Keratinocyte (primary cell): Measurements from ENCODE around the gene RNF115. TPM values are rescaled to one million over a fixed set of nuclear protein-coding genes. Genes with fewer than 3 reads are reported as not detected.

Experiments
- DNase-seq: peaks from one replicate; pipeline ENCODE4 v3.0.0-alpha.2; 2011; ENCODE audit warnings: low read depth, missing footprints, low spot score
- FAIRE-seq: peaks from 2 replicates; lab custom pipeline; 2011; peaks lifted over from hg19 to GRCh38; lab: Jason Lieb, UNC
- H2AFZ ChIP-seq: 2 replicates; pipeline ENCODE4 v1.6.0; 2012; ENCODE audit warnings: low read length, control low read depth, inconsistent platforms; ENCODE audit not compliant: control insufficient read depth
- H3K27ac ChIP-seq: 2 replicates; pipeline ENCODE4 v1.5.1; 2011; ENCODE audit warnings: low read length; ENCODE audit not compliant: control insufficient read depth, insufficient read depth
- H3K27me3 ChIP-seq: 3 replicates; pipeline ENCODE4 v1.6.0; 2011; ENCODE audit warnings: low read length; ENCODE audit not compliant: control insufficient read depth, insufficient read depth; ENCODE audit errors: extremely low read depth
- H3K36me3 ChIP-seq, 2 experiments: 2 replicates in 1 of 2; 3 replicates in 1 of 2; pipeline ENCODE4 v1.5.1; 2011; ENCODE audit warnings: low read length in 2 of 2, mild to moderate bottlenecking in 1 of 2; ENCODE audit not compliant: control insufficient read depth in 2 of 2, insufficient read depth in 2 of 2; ENCODE audit errors: extremely low read depth in 1 of 2
- H3K4me1 ChIP-seq: 3 replicates; pipeline ENCODE4 v1.5.1; 2011; ENCODE audit warnings: low read length; ENCODE audit not compliant: control insufficient read depth, insufficient read depth; ENCODE audit errors: extremely low read depth
- H3K4me2 ChIP-seq: 3 replicates; pipeline ENCODE4 v1.6.0; 2011; ENCODE audit warnings: low read depth, low read length; ENCODE audit not compliant: control insufficient read depth, insufficient read depth; ENCODE audit errors: extremely low read depth
- H3K4me3 ChIP-seq, 3 experiments: fragments of 200-600 bp in 1 of 3; sonication (generic) in 1 of 3; 2 replicates in 2 of 3; 3 replicates in 1 of 3; pipeline ENCODE4 v1.5.1; 2011 to 2016; ENCODE audit warnings: low read length in 3 of 3, mild to moderate bottlenecking in 3 of 3, control low read depth in 2 of 3, inconsistent platforms in 1 of 3, low read depth in 1 of 3, mixed read lengths in 1 of 3, mixed run types in 1 of 3, moderate library complexity in 1 of 3; ENCODE audit not compliant: control insufficient read depth in 2 of 3, insufficient read depth in 2 of 3; ENCODE audit errors: extremely low read depth in 1 of 3
- H3K79me2 ChIP-seq: 2 replicates; pipeline ENCODE4 v1.6.0; 2012; ENCODE audit warnings: low read length; ENCODE audit not compliant: control insufficient read depth, insufficient read depth
- H3K9ac ChIP-seq: 3 replicates; pipeline ENCODE4 v1.6.0; 2011; ENCODE audit warnings: low read length; ENCODE audit not compliant: control insufficient read depth, insufficient read depth; ENCODE audit errors: extremely low read depth
- H3K9me1 ChIP-seq: 3 replicates; pipeline ENCODE4 v1.6.0; 2011; ENCODE audit warnings: low read length; ENCODE audit not compliant: control insufficient read depth, insufficient read depth; ENCODE audit errors: extremely low read depth
- H3K9me3 ChIP-seq: 2 replicates; pipeline ENCODE4 v1.5.1; 2012; ENCODE audit warnings: low read depth, low read length; ENCODE audit not compliant: control insufficient read depth
- H4K20me1 ChIP-seq: 3 replicates; pipeline ENCODE4 v1.6.0; 2011; ENCODE audit warnings: low read length; ENCODE audit not compliant: control insufficient read depth, insufficient read depth; ENCODE audit errors: extremely low read depth
- EZH2 ChIP-seq: IDR thresholded peaks from one replicate; pipeline ENCODE4 v1.6.1; 2012; ENCODE audit warnings: inconsistent platforms, mild to moderate bottlenecking, low read length, moderate library complexity
- dilution Hi-C: fragments of 300-500 bp; cut with MboI; formaldehyde crosslinking; loops from one replicate; pipeline ENCODE4 v1.7.0; 2020; ENCODE audit warnings: low sequenced_read_pairs; ENCODE audit not compliant: extremely low pct_ligation_motif_present
- polyA plus RNA-seq, 5 experiments: library from polyadenylated mRNA; depleted of rRNA in 3 of 5; stranded (reverse) in 3 of 5; stranded (forward) in 1 of 5; unstranded in 1 of 5; fragments of >200 nt; gene quantifications; 1 replicate in 1 of 5; 2 replicates in 3 of 5; 3 replicates in 1 of 5; pipeline versions ENCODE4 v1.2.1 to v1.2.3, GENCODE V29; 2011 to 2012; ENCODE audit warnings: missing spikeins in 2 of 5, low read depth in 1 of 5, low replicate concordance in 1 of 5
- TF ChIP-seq, protein P1 (sequence below), 3 experiments: IDR thresholded peaks in 1 of 3; conservative IDR thresholded peaks in 1 of 3; optimal IDR thresholded peaks in 1 of 3; 2 replicates in 2 of 3; 3 replicates in 1 of 3; pipeline versions ENCODE3 to v1.5.1; 2011; ENCODE audit warnings: low read length in 3 of 3, mild to moderate bottlenecking in 3 of 3, moderate library complexity in 2 of 3, control low read depth in 1 of 3, inconsistent platforms in 1 of 3; ENCODE audit not compliant: insufficient read depth in 2 of 3; ENCODE audit errors: extremely low read depth in 1 of 3

RNF115 gene
- polyA plus RNA-seq, 1 donor (not counting 4 experiments of a cell fraction or from before 2014, with no cell fraction given), result 10.1 TPM

DNA sequence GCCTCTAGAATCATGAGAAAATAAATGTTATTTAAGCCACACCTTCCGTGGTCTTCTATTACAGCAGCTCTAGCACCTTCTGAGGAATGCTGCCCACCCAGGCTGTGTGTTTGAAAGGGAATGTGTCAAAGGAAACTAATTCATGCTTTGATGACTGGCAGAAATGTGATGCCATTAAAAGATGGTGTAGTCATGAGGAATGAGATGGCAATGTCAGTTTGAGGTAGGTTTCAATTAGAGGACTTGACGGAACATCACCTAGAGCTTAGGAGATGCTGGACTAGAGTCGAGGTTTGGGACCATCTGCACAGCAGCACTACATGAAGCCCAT lies 127.3 kb downstream of the RNF115 start:
- Histone ChIP-seq H3K27me3 (no peaks in the 10 kb centered on the region), H2AFZ (no peak overlapping the region), H3K36me3 (no peaks in the 10 kb centered on the region), H4K20me1 (no peaks in the 10 kb centered on the region), H3K9me1 (no peaks in the 10 kb centered on the region), H3K9me3 (no peaks in the 10 kb centered on the region), H3K4me3 (no peak overlapping the region), H3K4me1 (no peaks in the 10 kb centered on the region), H3K79me2 (no peaks in the 10 kb centered on the region), H3K9ac (no peak overlapping the region), H3K27ac (no peak overlapping the region), H3K4me2 (no peak overlapping the region)
- DNase-seq, result no peak
- TF ChIP-seq EZH2, result no peak
- TF ChIP-seq, protein P1, sequence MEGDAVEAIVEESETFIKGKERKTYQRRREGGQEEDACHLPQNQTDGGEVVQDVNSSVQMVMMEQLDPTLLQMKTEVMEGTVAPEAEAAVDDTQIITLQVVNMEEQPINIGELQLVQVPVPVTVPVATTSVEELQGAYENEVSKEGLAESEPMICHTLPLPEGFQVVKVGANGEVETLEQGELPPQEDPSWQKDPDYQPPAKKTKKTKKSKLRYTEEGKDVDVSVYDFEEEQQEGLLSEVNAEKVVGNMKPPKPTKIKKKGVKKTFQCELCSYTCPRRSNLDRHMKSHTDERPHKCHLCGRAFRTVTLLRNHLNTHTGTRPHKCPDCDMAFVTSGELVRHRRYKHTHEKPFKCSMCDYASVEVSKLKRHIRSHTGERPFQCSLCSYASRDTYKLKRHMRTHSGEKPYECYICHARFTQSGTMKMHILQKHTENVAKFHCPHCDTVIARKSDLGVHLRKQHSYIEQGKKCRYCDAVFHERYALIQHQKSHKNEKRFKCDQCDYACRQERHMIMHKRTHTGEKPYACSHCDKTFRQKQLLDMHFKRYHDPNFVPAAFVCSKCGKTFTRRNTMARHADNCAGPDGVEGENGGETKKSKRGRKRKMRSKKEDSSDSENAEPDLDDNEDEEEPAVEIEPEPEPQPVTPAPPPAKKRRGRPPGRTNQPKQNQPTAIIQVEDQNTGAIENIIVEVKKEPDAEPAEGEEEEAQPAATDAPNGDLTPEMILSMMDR (optimal IDR thresholded peaks at IDR 0.05 in 1 of 3, IDR thresholded peaks at IDR 0.05 in 1 of 3, conservative IDR thresholded peaks at IDR 0.05 in 1 of 3; ENCODE audit: extremely low read depth in 1 of 3, insufficient read depth in 2 of 3, low read length in 3 of 3), result no peak
- dilution Hi-C loops, result no loop called here
- no peak for FAIRE-seq

- H3K9ac ChIP-seq, result no peak overlapping the region
- dilution Hi-C loops, result no loop called here
- no peaks in the 10 kb centered on the region for H3K79me2 ChIP-seq
- no peaks in the 10 kb centered on the region for H3K27me3 ChIP-seq
- FAIRE-seq, result no peak
- no peak for TF ChIP-seq EZH2
- TF ChIP-seq, protein P1 (optimal IDR thresholded peaks at IDR 0.05 in 1 of 3, IDR thresholded peaks at IDR 0.05 in 1 of 3, conservative IDR thresholded peaks at IDR 0.05 in 1 of 3; ENCODE audit: extremely low read depth in 1 of 3, insufficient read depth in 2 of 3, low read length in 3 of 3), result no peak
- no peak for DNase-seq
- H4K20me1 ChIP-seq, result no peaks in the 10 kb centered on the region
- no peaks in the 10 kb centered on the region for H3K9me3 ChIP-seq
- no peaks in the 10 kb centered on the region for H3K9me1 ChIP-seq
- no peak overlapping the region for H2AFZ ChIP-seq
- no peak overlapping the region for H3K27ac ChIP-seq
- H3K4me2 ChIP-seq, result no peak overlapping the region
- no peak overlapping the region for H3K4me3 ChIP-seq
- no peaks in the 10 kb centered on the region for H3K36me3 ChIP-seq
- peaks cover 5% of the 10 kb centered on the region for H3K4me1 ChIP-seq
Observed at GRCh38 chr1:145695821-145696629, 127.9 kb downstream of the RNF115 start.
